NCI-H526 treated with DMSO at 0.1 percent for 48 hours (cell line): ENCODE data around the gene TTC22.

Experiments used
- DNase-seq: peaks from one replicate; lab custom pipeline; 2025; lab: John Stamatoyannopoulos, UW

Gene TTC22

DNA sequence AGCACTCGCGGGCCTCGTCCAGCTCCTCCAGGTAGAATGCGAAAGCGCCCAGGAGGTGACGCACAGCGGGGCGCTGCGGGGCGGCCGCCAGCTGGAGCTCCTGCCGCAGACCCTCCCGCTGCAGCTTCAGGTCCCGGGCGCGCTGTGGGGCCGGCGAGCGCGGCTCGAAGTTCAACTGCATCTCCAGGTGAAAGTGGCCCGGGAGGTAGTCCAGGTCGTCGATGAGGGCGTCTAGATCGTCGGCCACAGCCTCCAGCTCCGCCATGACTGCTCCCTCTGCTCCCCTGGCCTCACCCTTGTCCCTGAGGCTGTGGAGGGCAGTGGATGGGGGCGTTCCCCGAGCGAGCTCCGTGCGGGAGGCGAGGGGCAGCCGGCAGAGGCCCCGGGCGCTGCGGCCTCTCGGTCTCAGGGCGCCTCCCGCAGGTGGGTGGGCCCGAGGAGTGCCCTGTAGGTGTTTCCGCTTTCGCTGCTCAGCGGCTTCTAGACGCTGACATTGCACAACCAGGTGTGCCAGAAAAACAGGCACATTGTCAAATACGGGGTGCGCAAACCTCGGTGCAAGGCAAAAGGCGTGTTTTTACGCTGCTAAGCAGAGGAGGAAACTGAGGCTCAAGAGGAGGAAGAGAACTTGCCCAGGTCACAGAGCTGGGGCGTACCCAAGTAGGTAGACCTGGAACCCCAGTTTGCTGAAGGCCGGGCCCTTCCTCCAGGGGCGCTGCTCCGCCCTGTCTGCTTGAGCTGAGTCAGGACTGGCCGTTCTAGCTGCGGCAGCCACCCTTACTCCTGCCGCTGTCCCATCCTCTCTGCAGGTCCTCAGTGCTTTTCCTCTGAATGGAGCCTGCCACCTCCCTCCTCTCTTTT is at the start of gene TTC22:
Gene TTC22, minus strand, starts transcription at position 425 of the 861 bp plus-strand sequence. Its CDS starts 160 bp downstream, at position 265.
- no peak for DNase-seq

GRCh38 chr1:54850737-54851136 is 49.6 kb upstream of the TTC22 start:
- DNase-seq = no peak

GRCh38 chr1:54850069-54850730 is 49.1 kb upstream of the TTC22 start:
- no peak for DNase-seq

GRCh38 chr1:54849219-54850068 is 48.3 kb upstream of the TTC22 start:
- DNase-seq = no peak

- DNase-seq = no peak
These were observed 47.2 kb upstream of the TTC22 start for GRCh38 chr1:54848134-54848948.

GRCh38 chr1:54846716-54847284 is 45.7 kb upstream of the TTC22 start:
- no peak for DNase-seq

DNA sequence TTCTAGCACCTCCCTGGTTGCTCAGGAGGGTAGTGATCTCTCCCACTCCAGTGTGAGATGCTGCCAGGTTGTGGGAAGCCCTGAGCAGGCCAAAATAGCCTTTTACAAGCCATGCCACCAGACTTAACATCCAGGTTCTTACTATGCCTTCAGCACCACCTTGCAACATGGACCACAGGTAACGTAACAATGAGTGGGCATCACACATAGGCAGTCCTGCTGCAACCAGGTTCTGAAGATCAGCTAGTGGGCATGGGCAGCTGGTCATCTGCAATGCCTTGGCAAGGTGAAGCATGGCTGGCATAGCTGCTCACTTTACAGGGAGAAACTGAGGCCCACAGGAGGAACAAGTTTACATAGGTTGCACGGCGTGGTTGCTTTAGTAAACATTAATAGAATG is 45.2 kb upstream of the TTC22 start:
- no peak for DNase-seq

GRCh38 chr1:54845772-54846171 is 44.6 kb upstream of the TTC22 start:
- no peak for DNase-seq

- DNase-seq = no peak
These were observed 43.4 kb upstream of the TTC22 start for GRCh38 chr1:54844564-54844963.

GRCh38 chr1:54843449-54843848 is 42.3 kb upstream of the TTC22 start:
- DNase-seq = no peak

GRCh38 chr1:54842963-54843362 is 41.8 kb upstream of the TTC22 start:
- DNase-seq = no peak

GRCh38 chr1:54842206-54842915 is 41.2 kb upstream of the TTC22 start:
- no peak for DNase-seq

- DNase-seq = no peak
These were observed 38.7 kb upstream of the TTC22 start for GRCh38 chr1:54839824-54840223.

DNA sequence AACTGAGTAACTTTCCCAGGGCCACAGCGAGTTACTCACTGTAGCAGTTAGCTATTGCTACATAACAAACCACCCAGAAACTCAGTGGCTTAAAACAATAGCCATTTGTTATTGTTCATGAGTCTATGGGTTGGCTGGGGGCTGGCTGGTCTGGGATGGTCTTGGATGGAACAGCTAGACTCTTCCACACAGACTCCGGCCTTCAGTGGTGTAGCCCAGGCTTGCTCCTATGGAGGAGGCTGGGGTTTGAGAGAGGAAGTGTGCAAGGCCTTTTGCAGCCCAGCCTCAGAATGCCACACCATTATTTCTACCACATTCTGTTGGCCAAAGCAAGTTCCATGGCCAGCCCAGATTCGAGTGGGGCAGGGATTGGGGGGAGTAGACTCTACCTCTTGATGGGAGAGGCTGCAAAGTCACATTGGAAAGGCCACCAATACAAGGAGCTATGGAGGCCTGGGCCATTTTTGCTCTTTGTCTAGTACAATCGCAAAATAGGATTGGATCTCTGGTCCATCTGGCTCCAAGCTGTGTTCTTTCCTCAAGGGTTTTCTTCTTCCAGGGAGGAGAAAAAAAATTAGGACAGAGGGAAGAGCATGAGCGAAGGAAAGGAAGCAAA is 37.5 kb upstream of the TTC22 start:
- DNase-seq = no peak

GRCh38 chr1:54837002-54837853 is 36.1 kb upstream of the TTC22 start:
- no peak for DNase-seq

GRCh38 chr1:54836594-54836993 is 35.5 kb upstream of the TTC22 start:
- no peak for DNase-seq

DNA sequence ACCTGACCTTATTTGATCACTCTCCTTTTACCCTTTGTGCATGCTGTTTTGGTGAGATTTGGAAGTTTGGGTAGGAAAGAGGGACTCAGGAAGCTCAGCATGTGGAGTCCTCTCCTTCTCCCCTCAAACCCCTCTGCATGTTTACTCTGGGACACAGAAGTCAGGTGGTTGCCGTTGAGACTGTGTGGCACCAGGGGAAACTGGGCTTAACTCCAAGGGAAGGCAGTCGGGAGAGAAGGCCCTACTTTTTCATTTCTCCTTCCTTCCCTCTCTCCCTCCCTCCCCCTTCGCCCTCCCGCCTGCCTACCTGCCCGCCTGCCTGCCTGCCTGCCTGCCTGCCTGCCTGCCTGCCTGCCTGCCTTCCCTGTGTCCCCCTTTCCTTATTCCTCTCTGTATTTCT is 34.8 kb upstream of the TTC22 start:
- DNase-seq = no peak

DNA sequence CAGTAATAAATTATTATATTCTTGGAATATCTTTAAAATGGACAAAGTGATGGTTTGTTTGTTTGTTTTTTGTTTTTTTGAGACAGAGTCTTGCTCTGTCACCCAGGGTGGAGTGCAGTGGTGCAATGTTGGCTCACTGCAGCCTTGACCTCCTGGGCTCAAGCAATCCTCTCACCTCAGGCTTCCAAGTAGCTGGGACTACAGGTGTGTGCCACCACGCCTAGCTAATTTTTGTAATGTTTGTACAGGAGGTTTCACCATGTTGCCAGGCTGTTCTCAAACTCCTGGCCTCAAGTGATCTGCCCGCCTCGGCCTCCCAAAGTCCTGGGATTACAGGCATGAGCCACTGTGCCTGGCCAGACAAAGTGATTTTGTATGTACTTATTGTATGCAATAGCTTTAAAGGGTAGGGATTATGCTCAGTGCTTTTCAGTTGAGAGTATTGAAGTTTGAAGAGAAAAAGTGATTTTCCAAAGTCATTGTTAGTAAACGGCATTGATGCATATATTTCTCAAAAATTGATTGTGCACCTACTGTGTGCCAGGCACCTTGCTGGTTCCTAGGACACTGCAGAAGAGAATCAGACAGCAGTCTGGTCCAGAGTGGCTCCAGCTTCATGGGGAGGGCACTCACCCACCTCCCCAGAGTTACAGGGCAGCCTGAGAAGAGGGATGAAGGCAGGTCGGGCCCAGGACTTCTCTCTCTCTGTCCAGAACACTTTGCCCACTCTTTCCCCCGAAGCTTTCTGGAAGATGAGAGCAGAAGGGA is 34.2 kb upstream of the TTC22 start:
- DNase-seq = no peak
